HEK293 (cell line): ENCODE measurements around the gene USP2.

Experiments
- CTCF ChIA-PET: fragments of 350-600 bp; formaldehyde crosslinking; extraction: SDS; loops from one replicate; lab custom pipeline; 2021; ENCODE audit warnings: antibody characterized with exemption; lab: Yijun Ruan, JAX
- POLR2A ChIA-PET: fragments of 300-600 bp; formaldehyde crosslinking; extraction: SDS; loops from one replicate; lab custom pipeline; 2020; ENCODE audit warnings: antibody characterized with exemption, inconsistent platforms; lab: Yijun Ruan, JAX
- H3K27ac ChIP-seq: fragments of 200-500 bp; sonication (Bioruptor generic); 2 replicates; pipeline ENCODE4 v1.5.1; 2014; ENCODE audit warnings: low read depth, low read length, control low read depth, inconsistent platforms; ENCODE audit errors: extremely low read depth
- H3K36me3 ChIP-seq, 2 experiments: fragments of 200-500 bp in 1 of 2; sonication (Bioruptor generic) in 1 of 2; 1 replicate in 1 of 2; 2 replicates in 1 of 2; pipeline ENCODE4 v1.5.1; 2014 to 2017; ENCODE audit warnings: inconsistent platforms in 2 of 2, low read length in 2 of 2; ENCODE audit not compliant: control insufficient read depth in 2 of 2, insufficient read depth in 1 of 2
- H3K4me1 ChIP-seq: fragments of 200-500 bp; sonication (Bioruptor generic); 2 replicates; pipeline ENCODE4 v1.5.1; 2014; ENCODE audit warnings: mild to moderate bottlenecking, low read length, inconsistent platforms; ENCODE audit not compliant: control insufficient read depth, insufficient read depth
- H3K4me3 ChIP-seq: 2 replicates; pipeline ENCODE4 v1.5.1; 2011; ENCODE audit warnings: low read depth, mild to moderate bottlenecking, control low read depth, low read length, moderate library complexity
- H3K9me3 ChIP-seq: fragments of 200-500 bp; sonication (Bioruptor generic); 2 replicates; pipeline ENCODE4 v1.5.1; 2014; ENCODE audit warnings: low read depth, low read length, inconsistent platforms; ENCODE audit not compliant: control insufficient read depth, insufficient read depth
- ATF2 ChIP-seq: fragments of 450-650 bp; formaldehyde crosslinking; IDR thresholded peaks from 2 replicates; pipeline ENCODE4 v1.5.1; 2016; ENCODE audit warnings: missing biosample characterization, missing genetic modification characterization, low read depth
- BCL6B ChIP-seq: fragments of 450-650 bp; formaldehyde crosslinking; IDR thresholded peaks from 2 replicates; pipeline ENCODE4 v1.5.1; 2017; ENCODE audit warnings: missing biosample characterization, missing genetic modification characterization
- OVOL3 ChIP-seq: fragments of 450-650 bp; formaldehyde crosslinking; IDR thresholded peaks from 2 replicates; pipeline ENCODE4 v1.5.1; 2016; ENCODE audit warnings: missing biosample characterization, missing genetic modification characterization
- SALL2 ChIP-seq: fragments of 450-650 bp; formaldehyde crosslinking; IDR thresholded peaks from 2 replicates; pipeline ENCODE4 v1.5.0; 2017; ENCODE audit warnings: missing biosample characterization, mild to moderate bottlenecking, missing genetic modification characterization, borderline replicate concordance
- SCRT2 ChIP-seq: fragments of 450-650 bp; formaldehyde crosslinking; IDR thresholded peaks from 2 replicates; pipeline ENCODE4 v1.5.1; 2016; ENCODE audit warnings: missing biosample characterization, missing genetic modification characterization
- TRIM28 ChIP-seq: IDR thresholded peaks from 2 replicates; pipeline ENCODE4 v1.6.1; 2011; ENCODE audit warnings: low read length, control low read depth, borderline replicate concordance
- ZNF18 ChIP-seq: fragments of 450-650 bp; formaldehyde crosslinking; IDR thresholded peaks from 2 replicates; pipeline ENCODE4 v1.5.1; 2016; ENCODE audit warnings: missing biosample characterization, missing genetic modification characterization
- ZNF521 ChIP-seq: fragments of 450-650 bp; formaldehyde crosslinking; IDR thresholded peaks from 2 replicates; pipeline ENCODE4 v1.5.1; 2017; ENCODE audit warnings: missing biosample characterization, mild to moderate bottlenecking, missing genetic modification characterization
- ZNF596 ChIP-seq: fragments of 450-650 bp; IDR thresholded peaks from 2 replicates; pipeline ENCODE4 v1.5.0; 2018; ENCODE audit warnings: missing biosample characterization, mild to moderate bottlenecking, missing genetic modification characterization, moderate library complexity
- ZNF701 ChIP-seq: fragments of 450-650 bp; formaldehyde crosslinking; IDR thresholded peaks from 2 replicates; pipeline ENCODE4 v1.5.1; 2016; ENCODE audit warnings: missing biosample characterization, missing genetic modification characterization
- ZNF792 ChIP-seq: fragments of 450-650 bp; formaldehyde crosslinking; IDR thresholded peaks from 2 replicates; pipeline ENCODE4 v1.5.1; 2016; ENCODE audit warnings: missing biosample characterization, missing genetic modification characterization
- ZNF837 ChIP-seq: fragments of 450-650 bp; formaldehyde crosslinking; IDR thresholded peaks from 2 replicates; pipeline ENCODE4 v1.5.1; 2016; ENCODE audit warnings: missing biosample characterization, missing genetic modification characterization
- TF ChIP-seq, protein P1 (sequence below): fragments of 450-650 bp; formaldehyde crosslinking; IDR thresholded peaks from 2 replicates; pipeline ENCODE4 v1.5.1; 2017; ENCODE audit warnings: missing biosample characterization, missing genetic modification characterization
- TF ChIP-seq, protein P2 (sequence below): fragments of 450-650 bp; formaldehyde crosslinking; IDR thresholded peaks from 2 replicates; pipeline ENCODE4 v1.5.1; 2016; ENCODE audit warnings: missing biosample characterization, missing genetic modification characterization
- TF ChIP-seq, protein P3 (sequence below): fragments of 450-650 bp; formaldehyde crosslinking; IDR thresholded peaks from 2 replicates; pipeline ENCODE4 v1.5.1; 2016; ENCODE audit warnings: missing biosample characterization, missing genetic modification characterization, borderline replicate concordance
- TF ChIP-seq, protein P4 (sequence below): fragments of 450-650 bp; formaldehyde crosslinking; IDR thresholded peaks from 2 replicates; pipeline ENCODE4 v1.5.1; 2016; ENCODE audit warnings: missing biosample characterization, missing genetic modification characterization

USP2 gene

GRCh38 chr11:119345685-119346084, 35.8 kb downstream of the USP2 start:
- H3K9me3 ChIP-seq: no peaks in the 10 kb centered on the region
- H3K4me3 ChIP-seq: no peak overlapping the region
- ChIA-PET CTCF (interaction anchor here (0.6 to 1.4 kb wide), 3 partner anchors 15 to 129 kb away, joined by 3 to 5 read pairs (median 3); partner anchors contain the start of gene MCAM), POLR2A (no interaction called here)
- no peaks in the 10 kb centered on the region for H3K36me3 ChIP-seq
- TF ChIP-seq SALL2 (tag by site-specific recombination): no peak
- no peak for TF ChIP-seq SCRT2 (tag by site-specific recombination)
- TF ChIP-seq, protein P1, sequence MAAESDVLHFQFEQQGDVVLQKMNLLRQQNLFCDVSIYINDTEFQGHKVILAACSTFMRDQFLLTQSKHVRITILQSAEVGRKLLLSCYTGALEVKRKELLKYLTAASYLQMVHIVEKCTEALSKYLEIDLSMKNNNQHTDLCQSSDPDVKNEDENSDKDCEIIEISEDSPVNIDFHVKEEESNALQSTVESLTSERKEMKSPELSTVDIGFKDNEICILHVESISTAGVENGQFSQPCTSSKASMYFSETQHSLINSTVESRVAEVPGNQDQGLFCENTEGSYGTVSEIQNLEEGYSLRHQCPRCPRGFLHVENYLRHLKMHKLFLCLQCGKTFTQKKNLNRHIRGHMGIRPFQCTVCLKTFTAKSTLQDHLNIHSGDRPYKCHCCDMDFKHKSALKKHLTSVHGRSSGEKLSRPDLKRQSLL (tag by site-specific recombination): no peak
- TF ChIP-seq OVOL3: no peak
- no peak for TF ChIP-seq ZNF521 (tag by site-specific recombination)
- no peak for TF ChIP-seq ZNF701 (tag by site-specific recombination)
- no peak for TF ChIP-seq ZNF18
- no peak for TF ChIP-seq ZNF596 (tag by site-specific recombination)
- TF ChIP-seq ZNF792 (tag by site-specific recombination): no peak
- TF ChIP-seq ZNF837 (tag by site-specific recombination): no peak
- no peak overlapping the region for H3K27ac ChIP-seq
- H3K4me1 ChIP-seq: no peaks in the 10 kb centered on the region

DNA sequence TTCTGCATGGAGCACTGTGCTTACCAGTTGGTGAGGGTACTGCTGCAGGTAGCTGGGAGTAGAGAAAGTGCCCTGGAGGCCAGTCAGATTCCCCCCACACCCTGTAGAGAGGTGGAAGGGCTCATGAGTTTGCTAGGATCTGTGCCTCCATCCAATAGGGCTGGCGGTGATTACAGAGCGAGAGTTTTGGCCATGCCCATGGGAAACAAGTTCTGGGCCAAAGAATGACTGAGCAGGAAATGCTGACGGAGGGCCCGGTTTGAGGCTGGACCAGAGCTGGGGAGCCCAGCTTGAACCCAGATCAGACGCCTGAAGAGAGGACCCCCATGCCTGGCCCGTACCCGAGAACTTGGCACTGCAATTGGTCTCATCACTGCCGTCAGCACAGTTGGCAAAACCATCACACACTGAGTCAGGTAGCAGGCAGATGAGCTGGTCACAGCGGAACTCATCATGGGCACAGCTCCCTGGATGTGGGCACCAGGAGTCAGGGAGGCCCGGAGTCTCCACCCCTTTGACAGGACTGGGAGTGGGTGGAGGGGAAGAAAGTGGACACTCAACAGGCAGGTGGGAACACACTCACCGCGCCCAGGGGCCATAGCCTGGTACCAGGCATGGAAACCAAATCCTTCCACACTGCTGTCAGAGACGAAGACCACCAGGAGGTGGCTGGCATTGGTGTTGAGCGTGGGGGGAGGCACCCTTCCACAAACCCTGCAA, 37.0 kb downstream of the USP2 start:
- H3K4me1 ChIP-seq: no peaks in the 10 kb centered on the region; the same call in 1 of the 2 replicates
- H3K27ac ChIP-seq: no peak overlapping the region
- TF ChIP-seq, protein P2, sequence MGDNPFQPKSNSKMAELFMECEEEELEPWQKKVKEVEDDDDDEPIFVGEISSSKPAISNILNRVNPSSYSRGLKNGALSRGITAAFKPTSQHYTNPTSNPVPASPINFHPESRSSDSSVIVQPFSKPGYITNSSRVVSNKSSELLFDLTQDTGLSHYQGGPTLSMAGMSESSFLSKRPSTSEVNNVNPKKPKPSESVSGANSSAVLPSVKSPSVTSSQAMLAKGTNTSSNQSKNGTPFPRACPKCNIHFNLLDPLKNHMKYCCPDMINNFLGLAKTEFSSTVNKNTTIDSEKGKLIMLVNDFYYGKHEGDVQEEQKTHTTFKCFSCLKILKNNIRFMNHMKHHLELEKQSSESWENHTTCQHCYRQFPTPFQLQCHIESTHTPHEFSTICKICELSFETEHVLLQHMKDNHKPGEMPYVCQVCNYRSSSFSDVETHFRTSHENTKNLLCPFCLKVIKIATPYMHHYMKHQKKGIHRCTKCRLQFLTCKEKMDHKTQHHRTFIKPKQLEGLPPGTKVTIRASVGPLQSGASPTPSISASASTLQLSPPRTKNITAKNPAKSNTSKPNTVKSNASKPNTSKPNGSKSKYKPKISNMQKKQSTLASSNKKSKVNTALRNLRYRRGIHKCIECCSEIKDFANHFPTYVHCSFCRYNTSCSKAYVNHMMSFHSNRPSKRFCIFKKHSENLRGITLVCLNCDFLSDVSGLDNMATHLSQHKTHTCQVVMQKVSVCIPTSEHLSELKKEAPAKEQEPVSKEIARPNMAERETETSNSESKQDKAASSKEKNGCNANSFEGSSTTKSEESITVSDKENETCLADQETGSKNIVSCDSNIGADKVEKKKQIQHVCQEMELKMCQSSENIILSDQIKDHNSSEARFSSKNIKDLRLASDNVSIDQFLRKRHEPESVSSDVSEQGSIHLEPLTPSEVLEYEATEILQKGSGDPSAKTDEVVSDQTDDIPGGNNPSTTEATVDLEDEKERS (tag by site-specific recombination): no peak
- TF ChIP-seq ATF2 (tag by site-specific recombination) (no peak), BCL6B (no peak), TRIM28 (no peak)
- TF ChIP-seq, protein P3, sequence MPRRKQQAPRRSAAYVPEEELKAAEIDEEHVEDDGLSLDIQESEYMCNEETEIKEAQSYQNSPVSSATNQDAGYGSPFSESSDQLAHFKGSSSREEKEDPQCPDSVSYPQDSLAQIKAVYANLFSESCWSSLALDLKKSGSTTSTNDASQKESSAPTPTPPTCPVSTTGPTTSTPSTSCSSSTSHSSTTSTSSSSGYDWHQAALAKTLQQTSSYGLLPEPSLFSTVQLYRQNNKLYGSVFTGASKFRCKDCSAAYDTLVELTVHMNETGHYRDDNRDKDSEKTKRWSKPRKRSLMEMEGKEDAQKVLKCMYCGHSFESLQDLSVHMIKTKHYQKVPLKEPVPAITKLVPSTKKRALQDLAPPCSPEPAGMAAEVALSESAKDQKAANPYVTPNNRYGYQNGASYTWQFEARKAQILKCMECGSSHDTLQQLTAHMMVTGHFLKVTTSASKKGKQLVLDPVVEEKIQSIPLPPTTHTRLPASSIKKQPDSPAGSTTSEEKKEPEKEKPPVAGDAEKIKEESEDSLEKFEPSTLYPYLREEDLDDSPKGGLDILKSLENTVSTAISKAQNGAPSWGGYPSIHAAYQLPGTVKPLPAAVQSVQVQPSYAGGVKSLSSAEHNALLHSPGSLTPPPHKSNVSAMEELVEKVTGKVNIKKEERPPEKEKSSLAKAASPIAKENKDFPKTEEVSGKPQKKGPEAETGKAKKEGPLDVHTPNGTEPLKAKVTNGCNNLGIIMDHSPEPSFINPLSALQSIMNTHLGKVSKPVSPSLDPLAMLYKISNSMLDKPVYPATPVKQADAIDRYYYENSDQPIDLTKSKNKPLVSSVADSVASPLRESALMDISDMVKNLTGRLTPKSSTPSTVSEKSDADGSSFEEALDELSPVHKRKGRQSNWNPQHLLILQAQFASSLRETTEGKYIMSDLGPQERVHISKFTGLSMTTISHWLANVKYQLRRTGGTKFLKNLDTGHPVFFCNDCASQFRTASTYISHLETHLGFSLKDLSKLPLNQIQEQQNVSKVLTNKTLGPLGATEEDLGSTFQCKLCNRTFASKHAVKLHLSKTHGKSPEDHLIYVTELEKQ (tag by site-specific recombination): no peak
- TF ChIP-seq, protein P4, sequence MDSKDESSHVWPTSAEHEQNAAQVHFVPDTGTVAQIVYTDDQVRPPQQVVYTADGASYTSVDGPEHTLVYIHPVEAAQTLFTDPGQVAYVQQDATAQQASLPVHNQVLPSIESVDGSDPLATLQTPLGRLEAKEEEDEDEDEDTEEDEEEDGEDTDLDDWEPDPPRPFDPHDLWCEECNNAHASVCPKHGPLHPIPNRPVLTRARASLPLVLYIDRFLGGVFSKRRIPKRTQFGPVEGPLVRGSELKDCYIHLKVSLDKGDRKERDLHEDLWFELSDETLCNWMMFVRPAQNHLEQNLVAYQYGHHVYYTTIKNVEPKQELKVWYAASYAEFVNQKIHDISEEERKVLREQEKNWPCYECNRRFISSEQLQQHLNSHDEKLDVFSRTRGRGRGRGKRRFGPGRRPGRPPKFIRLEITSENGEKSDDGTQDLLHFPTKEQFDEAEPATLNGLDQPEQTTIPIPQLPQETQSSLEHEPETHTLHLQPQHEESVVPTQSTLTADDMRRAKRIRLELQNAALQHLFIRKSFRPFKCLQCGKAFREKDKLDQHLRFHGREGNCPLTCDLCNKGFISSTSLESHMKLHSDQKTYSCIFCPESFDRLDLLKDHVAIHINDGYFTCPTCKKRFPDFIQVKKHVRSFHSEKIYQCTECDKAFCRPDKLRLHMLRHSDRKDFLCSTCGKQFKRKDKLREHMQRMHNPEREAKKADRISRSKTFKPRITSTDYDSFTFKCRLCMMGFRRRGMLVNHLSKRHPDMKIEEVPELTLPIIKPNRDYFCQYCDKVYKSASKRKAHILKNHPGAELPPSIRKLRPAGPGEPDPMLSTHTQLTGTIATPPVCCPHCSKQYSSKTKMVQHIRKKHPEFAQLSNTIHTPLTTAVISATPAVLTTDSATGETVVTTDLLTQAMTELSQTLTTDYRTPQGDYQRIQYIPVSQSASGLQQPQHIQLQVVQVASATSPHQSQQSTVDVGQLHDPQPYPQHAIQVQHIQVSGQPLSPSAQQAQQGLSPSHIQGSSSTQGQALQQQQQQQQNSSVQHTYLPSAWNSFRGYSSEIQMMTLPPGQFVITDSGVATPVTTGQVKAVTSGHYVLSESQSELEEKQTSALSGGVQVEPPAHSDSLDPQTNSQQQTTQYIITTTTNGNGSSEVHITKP: no peak
- H3K4me3 ChIP-seq: no peak overlapping the region
- no peaks in the 10 kb centered on the region for H3K36me3 ChIP-seq
- H3K9me3 ChIP-seq: no peaks in the 10 kb centered on the region
- ChIA-PET POLR2A (no interaction called here), CTCF (interaction anchor here (0.8 to 2.3 kb wide), 4 partner anchors 29 to 130 kb away, joined by 3 to 7 read pairs (median 4); no protein-coding TSS in a partner anchor)
